K562 (cell line): Measurements from ENCODE around the gene NPAS2.

ENCODE experiments used
- ARID1B ChIP-seq: fragments of 450-650 bp; IDR thresholded peaks from 2 replicates; pipeline ENCODE4 v1.6.1; 2016; ENCODE audit warnings: antibody characterized with exemption, mild to moderate bottlenecking, inconsistent platforms
- ARID3A ChIP-seq: IDR thresholded peaks from 2 replicates; pipeline ENCODE4 v1.6.1; 2012; ENCODE audit warnings: low read depth, low read length, improper control_type of control experiment, borderline replicate concordance
- CTCF ChIP-seq, 3 experiments: IDR thresholded peaks in 2 of 3; conservative IDR thresholded peaks in 1 of 3; 2 replicates each; pipeline ENCODE4 v1.5.1; 2011 to 2012; ENCODE audit warnings: low read length in 3 of 3, mild to moderate bottlenecking in 3 of 3, control low read depth in 2 of 3, improper control_type of control experiment in 1 of 3, inconsistent platforms in 1 of 3, low read depth in 1 of 3, mixed read lengths in 1 of 3, moderate library complexity in 1 of 3; ENCODE audit not compliant: insufficient read depth in 2 of 3
- RBM25 ChIP-seq: fragments of 200-400 bp; formaldehyde crosslinking; IDR thresholded peaks from 2 replicates; pipeline ENCODE4 v1.6.1; 2018; ENCODE audit warnings: low read length, low read depth, moderate library complexity; ENCODE audit not compliant: severe bottlenecking
- XRCC5 ChIP-seq: fragments of 200-400 bp; formaldehyde crosslinking; IDR thresholded peaks from 2 replicates; pipeline ENCODE4 v1.6.1; 2017; ENCODE audit warnings: low read depth, mild to moderate bottlenecking, low read length
- ZFX ChIP-seq: sonication (generic); formaldehyde crosslinking; IDR thresholded peaks from 2 replicates; pipeline ENCODE4 v1.8.0; 2022; ENCODE audit warnings: mild to moderate bottlenecking, missing genetic modification reagents, moderate library complexity
- TF ChIP-seq, protein P1 (sequence below), 2 experiments: fragments of 450-650 bp; conservative IDR thresholded peaks; 2 replicates each; pipeline ENCODE4 v1.6.1; 2017; ENCODE audit warnings: mild to moderate bottlenecking in 2 of 2, moderate library complexity in 2 of 2

DNA sequence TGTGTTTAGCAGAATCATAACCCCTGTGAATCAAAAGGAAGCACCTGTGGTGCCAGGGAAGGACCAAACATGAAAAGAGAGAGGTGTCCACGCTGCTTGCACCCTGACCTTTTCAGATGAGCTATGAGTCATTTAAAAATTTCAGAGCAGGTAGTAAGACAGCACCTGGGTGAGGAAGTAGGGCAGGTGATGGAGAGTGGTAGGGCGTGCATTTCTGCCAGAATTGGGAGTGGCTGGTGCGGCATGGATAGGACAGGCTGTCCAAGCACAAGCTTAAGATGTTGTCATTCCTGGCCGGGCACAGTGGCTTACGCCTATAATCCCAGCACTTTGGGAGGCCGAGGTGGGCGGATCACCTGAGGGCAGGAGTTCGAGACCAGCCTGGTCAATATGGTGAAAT is 36.8 kb downstream of the NPAS2 start:
- TF ChIP-seq XRCC5: no peak
- TF ChIP-seq ARID3A: no peak
- TF ChIP-seq ARID1B: no peak
- no peak for TF ChIP-seq ZFX (CRISPR knock-in tag)
- TF ChIP-seq, protein P1, sequence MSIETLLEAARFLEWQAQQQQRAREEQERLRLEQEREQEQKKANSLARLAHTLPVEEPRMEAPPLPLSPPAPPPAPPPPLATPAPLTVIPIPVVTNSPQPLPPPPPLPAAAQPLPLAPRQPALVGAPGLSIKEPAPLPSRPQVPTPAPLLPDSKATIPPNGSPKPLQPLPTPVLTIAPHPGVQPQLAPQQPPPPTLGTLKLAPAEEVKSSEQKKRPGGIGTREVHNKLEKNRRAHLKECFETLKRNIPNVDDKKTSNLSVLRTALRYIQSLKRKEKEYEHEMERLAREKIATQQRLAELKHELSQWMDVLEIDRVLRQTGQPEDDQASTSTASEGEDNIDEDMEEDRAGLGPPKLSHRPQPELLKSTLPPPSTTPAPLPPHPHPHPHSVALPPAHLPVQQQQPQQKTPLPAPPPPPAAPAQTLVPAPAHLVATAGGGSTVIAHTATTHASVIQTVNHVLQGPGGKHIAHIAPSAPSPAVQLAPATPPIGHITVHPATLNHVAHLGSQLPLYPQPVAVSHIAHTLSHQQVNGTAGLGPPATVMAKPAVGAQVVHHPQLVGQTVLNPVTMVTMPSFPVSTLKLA (conservative IDR thresholded peaks at IDR 0.05): no peak
- TF ChIP-seq RBM25: no peak
- TF ChIP-seq CTCF (IDR thresholded peaks at IDR 0.05 in 2 of 3, conservative IDR thresholded peaks at IDR 0.05 in 1 of 3; ENCODE audit: insufficient read depth in 2 of 3, low read depth in 1 of 3, low read length in 3 of 3): no peak
